ENCODE measurements around the gene SAFB2.

SAFB2 gene

GRCh38 chr19:5627395-5627904 is 4.9 kb upstream of the SAFB2 start:
- no peak overlapping the region for H3K4me3 ChIP-seq (replicated peaks; ENCODE audit: low read depth, low read length)

GRCh38 chr19:5625641-5626040 is 3.1 kb upstream of the SAFB2 start:
- no peak for DNase-seq (ENCODE audit: extremely low read depth, low read depth)
- TF ChIP-seq CTCF (IDR thresholded peaks at IDR 0.05; ENCODE audit: low read depth, low read length, missing control alignments): no peak
- H3K4me3 ChIP-seq (replicated peaks; ENCODE audit: low read depth, low read length): peak overlapping the region; percentile 99

More at GRCh38 chr19:5627395-5627904, 4.9 kb upstream of the SAFB2 start:
- TF ChIP-seq CTCF (IDR thresholded peaks at IDR 0.05; ENCODE audit: low read depth, low read length, missing control alignments): no peak
- DNase-seq (ENCODE audit: extremely low read depth, low read depth): peak; percentile 40

DNA sequence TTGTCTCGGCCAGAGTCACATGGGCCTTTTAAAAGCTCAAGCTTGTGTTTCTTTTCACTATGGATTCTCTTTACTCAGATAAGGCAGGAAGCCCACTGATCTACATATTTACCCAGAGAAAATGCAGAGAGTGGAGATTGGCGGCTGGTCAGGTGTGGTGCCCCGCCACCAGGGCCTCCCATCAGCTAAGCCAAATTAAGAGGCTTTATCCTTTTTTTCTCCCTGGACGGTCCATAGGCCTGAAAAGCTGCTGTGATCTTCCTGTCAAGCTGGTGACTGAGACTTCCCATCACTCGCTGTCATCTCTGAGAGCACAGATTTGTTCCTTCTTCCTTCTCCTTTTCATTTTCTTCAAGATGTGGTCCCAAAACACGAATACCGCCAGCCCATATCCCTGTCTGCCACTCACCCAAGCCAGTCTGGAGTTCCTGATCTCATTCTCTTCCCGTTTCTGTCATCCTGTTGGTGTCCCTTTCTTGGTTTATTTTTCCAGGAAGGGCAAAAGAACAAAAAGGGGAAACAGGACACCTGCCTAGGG is 2.2 kb upstream of the SAFB2 start:
- no peak for DNase-seq (ENCODE audit: extremely low read depth, low read depth)
- no peak for TF ChIP-seq CTCF (IDR thresholded peaks at IDR 0.05; ENCODE audit: low read depth, low read length, missing control alignments)

DNA sequence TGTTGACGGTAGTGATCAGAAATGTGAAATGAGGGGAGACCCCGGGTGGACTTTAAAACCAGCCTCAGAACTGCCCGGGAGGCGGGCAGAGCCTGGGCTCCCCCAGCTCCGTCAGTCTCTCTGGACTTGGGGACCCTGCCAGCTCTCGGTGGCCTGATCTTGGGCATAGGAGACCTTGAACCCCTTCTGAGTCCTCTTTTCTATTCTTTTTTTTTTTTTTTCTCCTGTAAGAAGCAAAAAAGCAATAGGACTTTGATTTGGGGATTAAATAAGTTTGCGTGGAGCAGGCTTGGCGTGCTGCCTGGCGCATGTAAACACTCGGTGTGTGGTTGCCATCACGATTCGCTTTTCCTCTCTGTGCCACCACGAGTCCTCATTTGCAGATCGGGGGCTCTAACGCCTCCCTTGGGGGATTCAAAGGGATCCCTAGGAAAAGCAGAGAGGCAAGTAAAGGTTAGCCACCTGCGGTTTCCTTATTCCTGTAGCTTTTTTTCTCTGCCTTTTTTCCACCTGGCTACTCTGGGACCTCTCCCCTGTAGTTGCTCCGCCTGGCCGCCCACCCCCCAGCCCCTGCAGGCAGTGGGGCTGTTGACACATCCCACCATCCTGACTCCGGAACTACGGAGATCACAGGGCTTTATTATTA is 1.6 kb upstream of the SAFB2 start:
- TF ChIP-seq CTCF (IDR thresholded peaks at IDR 0.05; ENCODE audit: low read depth, low read length, missing control alignments): no peak
- no peak for DNase-seq (ENCODE audit: extremely low read depth, low read depth)
- peak overlapping the region; percentile 99 for H3K4me3 ChIP-seq (replicated peaks; ENCODE audit: low read depth, low read length)

More for the DNA sequence above, 2.2 kb upstream of the SAFB2 start:
- peak overlapping the region; percentile 99 for H3K4me3 ChIP-seq (replicated peaks; ENCODE audit: low read depth, low read length)

- H3K4me3 ChIP-seq (replicated peaks; ENCODE audit: low read depth, low read length): peak overlapping the region; percentile 99
- DNase-seq (ENCODE audit: extremely low read depth, low read depth): no peak
- no peak for TF ChIP-seq CTCF (IDR thresholded peaks at IDR 0.05; ENCODE audit: low read depth, low read length, missing control alignments)
Measured at GRCh38 chr19:5623397-5624017, 931 bp upstream of the SAFB2 start.

GRCh38 chr19:5621945-5622464 is 571 bp downstream of the SAFB2 start:
- no peak for TF ChIP-seq CTCF (IDR thresholded peaks at IDR 0.05; ENCODE audit: low read depth, low read length, missing control alignments)
- no peak for DNase-seq (ENCODE audit: extremely low read depth, low read depth)
- peak overlapping the region; percentile 99 for H3K4me3 ChIP-seq (replicated peaks; ENCODE audit: low read depth, low read length)

Data from HFF-Myc (cell line).